HPDE6-E6E7 (cell line): ENCODE results near the gene MACO1.
"Not testable (repeated sequence)": the region's sequence is repeated elsewhere in the genome, so short reads cannot be mapped to it uniquely, and the experiment has no call there.

ENCODE experiments used
- DNase-seq: peaks from one replicate; pipeline ENCODE4 v3.0.0; 2011; ENCODE audit warnings: missing footprints; ENCODE audit errors: extremely low spot score

The MACO1 gene

GRCh38 chr1:25458541-25459298 lies 28.0 kb downstream of the MACO1 start:
- DNase-seq: no peak

DNA sequence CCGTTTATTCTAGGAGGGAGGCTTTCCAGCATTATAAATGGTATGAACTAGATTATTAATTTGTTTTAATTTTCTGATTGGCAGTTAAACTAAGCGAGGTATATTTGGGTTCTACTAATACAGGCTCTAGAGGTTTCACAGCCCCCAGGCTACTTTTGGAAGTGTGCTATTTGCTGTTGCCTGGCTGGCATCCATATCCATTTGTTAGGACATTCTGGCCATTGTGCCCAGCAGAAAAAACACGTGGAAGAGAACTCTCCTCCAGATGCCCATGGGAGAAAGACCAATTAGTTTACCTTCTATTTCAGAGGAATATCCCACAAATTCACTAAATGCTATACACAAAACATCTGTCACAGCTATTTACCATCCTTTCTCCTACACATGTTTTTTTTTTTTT lies 29.3 kb downstream of the MACO1 start:
- no peak for DNase-seq

DNA sequence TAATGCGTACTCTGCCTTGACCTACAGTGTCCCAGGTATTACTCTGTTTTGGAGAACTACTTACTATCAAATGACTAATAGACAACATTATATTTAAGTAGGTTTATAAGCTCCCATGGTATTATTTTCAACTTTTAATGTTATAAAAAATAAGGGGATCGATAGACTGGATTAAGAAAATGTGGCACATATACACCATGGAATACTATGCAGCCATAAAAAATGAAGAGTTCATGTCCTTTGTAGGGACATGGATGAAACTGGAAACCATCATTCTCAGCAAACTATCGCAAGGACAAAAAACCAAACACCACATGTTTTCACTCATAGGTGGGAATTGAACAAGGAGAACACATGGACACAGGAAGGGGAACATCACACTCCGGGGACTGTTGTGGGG lies 30.1 kb downstream of the MACO1 start:
- not testable (repeated sequence) for DNase-seq

DNA sequence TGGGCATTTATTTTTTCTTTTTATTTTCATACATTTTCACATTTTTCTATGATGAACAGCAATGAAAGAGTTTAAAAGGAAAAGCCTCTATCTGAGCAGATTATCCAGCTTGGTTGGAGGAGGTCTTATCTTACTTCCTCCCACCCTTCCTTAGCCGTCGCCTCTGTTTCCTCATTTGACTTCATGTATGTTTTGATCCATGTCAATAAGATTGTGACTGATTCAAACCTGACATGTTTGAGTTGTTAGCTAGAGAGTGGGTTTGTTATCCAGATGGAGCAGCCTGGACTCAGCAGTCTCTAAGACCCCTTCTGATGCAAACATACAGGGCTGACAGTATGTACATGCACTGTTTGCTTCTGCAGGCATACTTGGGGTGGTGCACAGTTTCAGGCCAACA lies 31.2 kb downstream of the MACO1 start:
- no peak for DNase-seq

- no peak for DNase-seq
Observed at GRCh38 chr1:25462732-25463131, 32.0 kb downstream of the MACO1 start.

DNA sequence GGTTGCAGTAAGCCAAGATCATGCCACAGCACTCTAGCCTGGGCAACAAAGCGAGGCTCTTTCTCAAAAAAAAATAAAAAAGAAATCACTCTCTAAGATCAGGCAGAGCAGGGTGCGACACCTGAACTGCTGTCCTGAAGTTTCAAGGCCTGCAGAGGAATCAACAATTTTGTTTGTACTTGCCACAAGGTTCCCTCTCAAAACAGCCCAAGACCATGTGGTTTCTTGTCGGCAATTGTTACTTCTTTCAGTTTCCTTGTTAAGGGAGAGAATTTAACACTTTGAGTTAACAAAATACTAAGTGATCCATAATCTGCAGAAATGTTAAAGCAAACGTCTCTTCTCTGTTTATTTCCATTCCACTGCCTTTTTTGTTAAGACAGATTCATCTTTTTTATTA lies 36.5 kb downstream of the MACO1 start:
- DNase-seq: no peak

- no peak for DNase-seq
Observed at GRCh38 chr1:25467616-25468015, 36.9 kb downstream of the MACO1 start.

DNA sequence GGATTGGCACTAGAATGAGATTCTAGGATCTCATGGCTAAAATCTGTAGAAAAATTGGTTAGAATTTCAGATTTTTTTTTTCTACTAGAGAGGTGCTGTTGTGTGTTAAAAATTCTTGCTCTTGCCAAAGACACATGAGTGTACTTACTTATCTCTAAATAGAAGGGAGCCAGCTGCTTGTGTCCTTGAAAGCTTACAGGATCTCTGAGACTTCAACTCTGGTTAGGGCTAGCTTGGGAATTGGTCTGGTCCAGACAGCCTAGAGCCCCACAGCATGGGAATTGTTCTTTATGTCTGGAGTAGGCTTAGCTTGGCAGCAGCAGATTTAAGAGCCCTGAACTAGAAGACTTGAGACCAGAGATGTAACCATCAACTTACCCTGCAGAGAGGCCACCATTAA lies 37.3 kb downstream of the MACO1 start:
- no peak for DNase-seq

- DNase-seq: peak; percentile 43
Observed at GRCh38 chr1:25469177-25469576, 38.5 kb downstream of the MACO1 start.

- DNase-seq: no peak
Observed at GRCh38 chr1:25472471-25472870, 41.8 kb downstream of the MACO1 start.

DNA sequence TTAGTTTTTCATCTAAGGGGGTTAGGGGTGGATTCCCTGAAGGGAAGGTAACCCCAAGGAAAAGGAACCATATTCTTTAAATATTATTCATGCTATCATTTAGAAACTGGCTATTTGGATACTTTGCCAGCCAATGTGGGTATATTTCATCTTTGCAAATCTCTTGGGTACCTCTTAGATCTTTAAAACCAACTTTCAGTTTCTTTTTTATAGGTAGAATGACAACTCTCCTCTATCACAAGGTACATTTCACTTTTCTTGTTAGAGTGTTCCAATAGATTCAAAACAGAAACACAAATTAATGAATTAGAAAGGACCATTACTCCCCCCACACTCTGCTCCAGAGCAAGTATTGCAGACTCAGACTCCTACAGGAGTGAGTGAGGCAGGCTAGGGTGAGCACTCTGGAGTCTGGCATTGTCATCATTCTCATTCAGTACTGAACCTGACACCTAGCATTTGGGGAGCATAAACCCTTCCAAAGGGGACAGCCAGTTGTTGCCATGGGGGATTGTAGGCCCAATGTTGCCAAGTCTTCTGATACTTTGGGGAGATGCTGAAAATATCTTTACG lies 43.0 kb downstream of the MACO1 start:
- DNase-seq: no peak

- DNase-seq: no peak
Observed at GRCh38 chr1:25474439-25475047, 43.8 kb downstream of the MACO1 start.

GRCh38 chr1:25476186-25477097 lies 45.7 kb downstream of the MACO1 start:
- no peak for DNase-seq

GRCh38 chr1:25477448-25478034 lies 46.8 kb downstream of the MACO1 start:
- no peak for DNase-seq

DNA sequence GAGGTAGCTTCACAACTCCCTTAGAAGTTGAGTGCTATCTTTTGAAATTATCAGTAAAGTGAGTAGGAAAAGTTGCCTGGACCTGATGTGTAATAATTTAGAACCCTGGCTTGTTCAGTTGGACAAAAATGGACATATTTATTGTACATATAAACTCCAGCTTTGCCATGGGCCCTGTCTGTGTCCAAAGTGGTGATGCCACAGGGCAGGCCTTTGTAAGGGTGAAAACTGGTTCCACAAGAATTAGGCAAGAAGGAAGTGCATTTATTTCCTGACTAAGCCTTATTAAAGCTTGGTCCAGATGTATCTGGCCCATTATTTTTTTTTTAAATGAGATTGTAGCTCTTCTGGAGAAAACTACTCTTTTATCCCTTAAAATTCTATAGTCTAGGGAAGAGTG lies 47.9 kb downstream of the MACO1 start:
- peak; percentile 62 for DNase-seq

DNA sequence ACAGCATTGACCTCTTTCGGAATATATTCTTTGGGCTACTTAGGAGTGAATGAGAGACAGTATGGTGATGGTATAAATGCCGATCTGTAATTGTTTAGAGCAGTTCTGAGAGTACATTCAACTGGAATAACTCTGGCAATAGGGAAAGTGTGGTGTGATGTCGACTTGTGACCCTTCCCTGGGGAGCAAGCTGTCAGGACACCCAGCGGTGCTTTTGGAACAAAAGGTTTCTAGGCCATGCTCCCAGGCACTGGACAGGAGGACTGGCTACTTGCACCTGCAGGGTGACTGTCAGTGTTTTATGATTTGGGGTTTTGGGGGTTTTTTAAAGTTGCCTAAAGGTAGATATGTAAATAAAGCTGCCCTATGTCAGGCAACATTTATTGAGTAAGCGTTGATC lies 50.9 kb downstream of the MACO1 start:
- no peak for DNase-seq

DNA sequence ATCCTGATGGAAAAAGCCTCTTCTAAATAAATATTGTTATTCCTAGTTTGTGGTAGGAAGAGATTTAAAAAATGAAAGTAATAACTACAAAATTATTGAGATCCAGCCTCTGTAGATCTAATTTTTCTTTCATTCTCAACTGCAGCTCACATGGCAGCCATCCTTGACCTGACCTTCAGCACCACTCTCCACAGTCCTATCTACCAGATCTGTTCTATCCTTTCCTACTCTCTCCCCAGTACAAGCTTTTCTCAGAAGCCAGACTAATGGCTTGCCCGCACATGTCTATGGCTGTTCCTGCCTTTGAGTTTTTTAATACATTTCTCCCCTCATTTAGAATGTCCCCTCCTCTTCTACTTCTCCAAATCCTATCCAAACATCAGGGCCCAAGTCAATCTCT lies 51.5 kb downstream of the MACO1 start:
- no peak for DNase-seq

- no peak for DNase-seq
Observed at GRCh38 chr1:25484096-25484495, 53.4 kb downstream of the MACO1 start.

DNA sequence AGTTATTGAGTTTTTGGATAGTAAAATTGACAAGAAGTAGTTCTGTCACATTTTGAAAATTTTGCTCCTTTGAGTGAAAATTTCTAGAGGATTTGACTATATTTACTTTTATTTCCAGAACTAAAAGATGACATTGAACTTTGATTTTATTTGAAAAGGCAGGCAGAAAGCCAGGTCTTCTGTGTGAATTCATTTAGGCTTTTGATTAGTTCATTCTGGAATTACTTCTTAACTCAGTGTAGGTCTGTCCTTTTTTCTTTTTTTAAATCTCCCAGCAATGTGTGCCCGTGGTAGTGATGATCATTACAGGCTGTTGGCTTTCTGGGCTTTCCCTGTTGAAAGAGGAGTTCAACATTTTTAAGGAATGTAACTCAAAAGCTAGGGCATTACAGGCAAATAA lies 53.8 kb downstream of the MACO1 start:
- DNase-seq: no peak

GRCh38 chr1:25485536-25486411 lies 55.1 kb downstream of the MACO1 start:
- DNase-seq: no peak

- DNase-seq: no peak
Observed at GRCh38 chr1:25486602-25487001, 55.9 kb downstream of the MACO1 start.
